H1 (cell line): ENCODE measurements around the gene WDR1. TPM values are rescaled to one million over a fixed set of nuclear protein-coding genes. Genes with fewer than 3 reads are reported as not detected.

Source experiments
- BCL11A ChIP-seq, 2 experiments: IDR thresholded peaks; one replicate each; pipeline ENCODE4 v1.6.1; 2011; ENCODE audit warnings: low read depth in 2 of 2, low read length in 2 of 2, mild to moderate bottlenecking in 2 of 2
- CTBP2 ChIP-seq: IDR thresholded peaks from 2 replicates; pipeline ENCODE4 v1.7.0; 2011; ENCODE audit warnings: borderline replicate concordance, mild to moderate bottlenecking, moderate library complexity, mixed read lengths, low read length; ENCODE audit not compliant: insufficient read depth, insufficient read length
- POU5F1 ChIP-seq: IDR thresholded peaks from 2 replicates; pipeline ENCODE4 v1.6.1; 2011; ENCODE audit warnings: low read depth, mild to moderate bottlenecking, low read length, moderate library complexity
- RAD21 ChIP-seq, 2 experiments: IDR thresholded peaks in 1 of 2; conservative IDR thresholded peaks in 1 of 2; 2 replicates each; pipeline ENCODE4 v1.6.1; 2011; ENCODE audit warnings: low read depth in 2 of 2, low read length in 2 of 2, improper control_type of control experiment in 1 of 2, inconsistent platforms in 1 of 2, mild to moderate bottlenecking in 1 of 2, moderate library complexity in 1 of 2
- polyA plus RNA-seq, 7 experiments: library from polyadenylated mRNA; depleted of rRNA in 3 of 7; stranded (reverse) in 5 of 7; unstranded in 2 of 7; fragments of >200 nt in 5 of 7; fragments of 200-250 nt in 2 of 7; gene quantifications; 1 replicate in 5 of 7; 2 replicates in 1 of 7; 4 replicates in 1 of 7; pipeline versions ENCODE4 v1.2.1 to v1.2.3, GENCODE V29; 2011 to 2013; ENCODE audit warnings: missing spikeins in 2 of 7, mixed read lengths in 2 of 7
- total RNA-seq: library from RNA; stranded (reverse); fragmentation: NEBNext Ultra II Directional; extraction: Animal tissue kit (Norgen Biotek cat#: 25700); gene quantifications from 2 replicates; pipeline ENCODE4 v1.2.1, GENCODE V29; 2021
- TF ChIP-seq, protein P1 (sequence below): IDR thresholded peaks from 2 replicates; pipeline ENCODE4 v1.6.1; 2012; ENCODE audit warnings: low read length, inconsistent platforms

Gene WDR1
- total and polyA plus RNA-seq, 2 of the 8 experiments (the other 6 are each of a cell fraction or from before 2014, with no cell fraction given), result 315 to 377 TPM

DNA sequence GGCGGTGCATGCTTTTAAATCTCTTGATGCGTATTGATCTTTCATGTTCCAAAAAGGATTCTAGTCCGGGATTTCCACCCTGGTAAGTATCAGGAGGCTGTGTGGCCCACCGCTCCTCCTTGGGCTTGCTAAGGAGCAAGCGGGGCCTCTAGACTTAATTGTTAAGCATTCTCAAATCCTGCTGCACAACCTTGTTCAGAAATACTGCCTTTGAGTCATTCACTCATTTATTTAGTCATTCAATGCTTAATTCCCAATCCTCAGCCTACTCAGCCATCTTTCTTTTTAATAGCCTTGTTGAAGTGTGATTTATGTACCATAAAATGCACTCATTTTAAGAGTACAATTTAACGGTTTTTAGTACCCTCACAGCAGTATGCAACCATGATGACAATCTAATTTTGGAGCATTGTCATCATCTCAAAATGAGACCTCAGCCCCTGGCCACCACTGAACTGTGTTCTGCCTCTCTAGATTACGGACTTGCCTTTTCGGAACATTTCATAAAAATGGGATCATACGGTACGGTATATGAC is 79.7 kb downstream of the WDR1 start (continued):
- TF ChIP-seq RAD21 (IDR thresholded peaks at IDR 0.05 in 1 of 2, conservative IDR thresholded peaks at IDR 0.05 in 1 of 2; ENCODE audit: low read depth in 2 of 2, low read length in 2 of 2), result no peak
- TF ChIP-seq BCL11A (IDR thresholded peaks at IDR 0.05; ENCODE audit: low read depth in 2 of 2, low read length in 2 of 2), result no peak
- TF ChIP-seq, protein P1, sequence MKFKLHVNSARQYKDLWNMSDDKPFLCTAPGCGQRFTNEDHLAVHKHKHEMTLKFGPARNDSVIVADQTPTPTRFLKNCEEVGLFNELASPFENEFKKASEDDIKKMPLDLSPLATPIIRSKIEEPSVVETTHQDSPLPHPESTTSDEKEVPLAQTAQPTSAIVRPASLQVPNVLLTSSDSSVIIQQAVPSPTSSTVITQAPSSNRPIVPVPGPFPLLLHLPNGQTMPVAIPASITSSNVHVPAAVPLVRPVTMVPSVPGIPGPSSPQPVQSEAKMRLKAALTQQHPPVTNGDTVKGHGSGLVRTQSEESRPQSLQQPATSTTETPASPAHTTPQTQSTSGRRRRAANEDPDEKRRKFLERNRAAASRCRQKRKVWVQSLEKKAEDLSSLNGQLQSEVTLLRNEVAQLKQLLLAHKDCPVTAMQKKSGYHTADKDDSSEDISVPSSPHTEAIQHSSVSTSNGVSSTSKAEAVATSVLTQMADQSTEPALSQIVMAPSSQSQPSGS, result no peak
- TF ChIP-seq CTBP2, result no peak
- TF ChIP-seq POU5F1, result no peak
